Effector CD8-positive, alpha-beta T cell (primary cell): ENCODE measurements around the gene PACSIN2.
"Not testable (repeated sequence)": the region's sequence is repeated elsewhere in the genome, so short reads cannot be mapped to it uniquely, and the experiment has no call there.

Experiments
- DNase-seq: peaks from one replicate; lab custom pipeline; 2025; lab: John Stamatoyannopoulos, UW

The PACSIN2 gene

DNA sequence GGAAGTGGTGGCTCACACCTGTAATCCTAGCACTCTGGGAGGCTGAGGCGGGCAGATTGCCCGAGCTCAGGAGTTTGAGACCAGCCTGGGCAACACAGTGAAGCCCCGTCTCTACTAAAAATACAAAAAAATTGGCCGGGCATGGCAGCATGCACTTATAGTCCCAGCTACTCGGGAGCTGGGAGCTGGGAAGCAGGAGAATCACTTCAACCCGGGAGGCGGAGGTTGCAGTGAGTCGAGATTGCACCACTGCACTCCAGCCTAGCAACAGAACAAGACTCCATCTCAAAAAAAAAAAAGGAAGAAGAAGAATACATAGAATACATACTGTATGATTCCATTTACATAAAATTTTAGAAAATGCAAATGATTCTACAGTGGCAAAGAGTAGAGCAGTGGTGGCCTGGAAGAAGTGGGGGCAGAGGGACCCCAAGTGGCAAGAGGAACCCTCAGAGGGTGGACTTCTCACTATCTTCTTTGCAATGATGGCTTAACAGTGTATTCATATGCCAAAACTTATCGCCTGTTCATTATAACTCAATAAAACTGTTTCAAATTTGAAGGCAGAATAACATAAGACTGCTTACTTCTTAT lies 22.0 kb downstream of the PACSIN2 start:
- DNase-seq: no peak

DNA sequence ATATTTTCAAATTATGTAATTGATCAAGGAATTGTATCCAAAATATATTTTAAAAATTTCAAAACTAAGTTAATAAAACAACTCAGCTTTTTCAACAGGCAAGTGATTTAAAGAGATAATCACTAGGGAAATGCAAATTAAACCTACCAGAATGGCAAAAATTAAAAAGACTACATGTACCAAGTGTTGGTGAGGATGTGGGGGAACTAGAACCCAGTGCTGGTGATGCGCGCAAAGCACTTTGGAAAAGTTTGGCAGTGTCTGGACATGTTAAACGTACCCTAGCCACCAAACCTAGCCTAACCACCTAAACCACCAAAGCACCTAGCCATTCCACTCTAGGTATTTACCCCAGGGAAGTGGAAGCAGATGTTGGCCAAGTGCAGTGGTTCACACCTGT lies 22.9 kb downstream of the PACSIN2 start:
- DNase-seq: no peak

DNA sequence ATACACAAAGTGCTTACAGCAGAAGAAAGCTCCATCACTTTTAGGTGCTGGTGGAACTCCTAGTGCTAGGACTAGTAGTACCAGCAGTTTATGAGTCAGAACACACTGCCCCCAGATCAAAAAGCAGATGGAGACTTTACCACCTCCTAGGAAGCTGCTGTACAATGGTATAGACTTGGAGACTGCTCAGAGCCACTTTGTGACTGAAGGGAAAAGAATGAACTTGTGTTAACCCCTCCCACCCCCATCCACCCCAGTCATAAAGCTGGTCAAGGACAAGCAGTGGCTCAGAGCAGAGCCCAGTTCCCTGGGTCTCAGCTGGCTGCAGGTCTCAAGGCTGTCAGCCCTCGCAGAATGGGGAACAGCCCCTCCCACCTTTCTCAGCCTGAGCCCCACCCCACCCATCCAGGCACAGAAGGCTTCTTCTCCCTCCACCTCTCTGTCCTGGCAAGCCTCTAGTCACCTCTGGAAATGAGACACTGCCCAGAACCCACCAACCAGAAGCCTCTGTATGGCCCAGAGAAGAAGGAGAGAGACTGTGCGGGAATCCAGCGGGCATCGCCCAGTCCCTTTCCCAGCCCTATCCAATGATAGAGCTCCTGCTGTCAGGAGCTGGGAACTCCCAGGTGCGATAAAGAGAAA lies 23.8 kb downstream of the PACSIN2 start:
- no peak for DNase-seq

- no peak for DNase-seq
These were observed 24.7 kb downstream of the PACSIN2 start for GRCh38 chr22:42990131-42990838.

DNA sequence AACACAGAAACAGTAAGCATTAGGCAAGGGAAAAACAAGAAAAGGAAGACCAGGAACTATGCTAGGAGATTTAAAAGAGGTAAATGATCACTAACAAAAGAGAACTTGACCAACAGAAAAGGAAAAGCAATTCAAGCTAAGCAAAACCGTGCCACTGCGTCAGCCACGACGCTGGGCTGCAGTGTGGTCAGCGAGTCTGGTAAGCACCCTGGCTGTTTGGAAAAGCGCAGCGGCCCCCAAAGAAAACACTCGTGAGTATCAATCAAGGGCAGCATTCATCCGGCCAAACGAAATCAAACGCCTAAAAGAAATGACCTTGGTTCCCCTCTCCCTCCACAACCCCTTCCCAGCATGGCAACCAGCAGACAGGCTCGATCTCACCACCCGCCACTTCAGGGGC lies 28.8 kb downstream of the PACSIN2 start:
- no peak for DNase-seq

DNA sequence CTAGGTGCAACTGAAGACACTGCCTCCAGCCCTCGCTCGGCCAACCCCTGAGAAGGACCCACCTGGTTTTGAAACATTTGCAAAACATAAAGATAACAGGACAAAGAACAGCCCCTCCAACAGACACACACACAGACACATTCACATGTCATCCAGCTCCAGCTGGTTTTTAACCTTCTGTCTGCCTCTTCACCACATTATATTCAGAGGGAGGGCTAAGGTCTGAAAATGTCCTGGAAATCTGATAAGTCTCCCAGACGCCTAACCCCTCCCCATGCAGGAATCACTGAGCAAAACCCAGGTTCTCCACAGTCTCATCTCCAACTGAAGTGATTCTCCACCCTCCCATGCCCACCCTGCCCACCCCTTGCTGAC lies 29.4 kb downstream of the PACSIN2 start:
- no peak for DNase-seq

- no peak for DNase-seq
These were observed 30.0 kb downstream of the PACSIN2 start for GRCh38 chr22:42984814-42985530.

GRCh38 chr22:42984397-42984796 lies 30.6 kb downstream of the PACSIN2 start:
- DNase-seq: no peak

- DNase-seq: no peak
These were observed 31.5 kb downstream of the PACSIN2 start for GRCh38 chr22:42983470-42983869.

DNA sequence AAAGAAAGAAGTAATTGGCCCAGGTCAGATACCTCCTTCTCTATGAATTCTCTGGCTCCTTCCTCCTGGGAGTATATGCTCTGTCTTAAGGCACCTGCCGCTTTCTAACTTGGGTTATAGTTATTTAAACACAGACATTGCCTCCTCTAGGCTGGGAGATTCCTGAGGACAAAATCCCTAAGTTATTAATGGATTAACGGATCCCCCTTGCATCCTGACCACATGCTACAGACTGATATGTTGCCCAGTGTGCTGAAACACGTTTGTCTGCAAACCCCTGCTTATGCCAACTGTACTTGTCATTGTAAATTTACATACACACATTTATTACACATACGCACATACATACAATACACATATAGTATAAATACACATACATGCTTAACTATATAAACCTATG lies 35.3 kb downstream of the PACSIN2 start:
- no peak for DNase-seq

- no peak for DNase-seq
These were observed 36.4 kb downstream of the PACSIN2 start for GRCh38 chr22:42978453-42979103.

DNA sequence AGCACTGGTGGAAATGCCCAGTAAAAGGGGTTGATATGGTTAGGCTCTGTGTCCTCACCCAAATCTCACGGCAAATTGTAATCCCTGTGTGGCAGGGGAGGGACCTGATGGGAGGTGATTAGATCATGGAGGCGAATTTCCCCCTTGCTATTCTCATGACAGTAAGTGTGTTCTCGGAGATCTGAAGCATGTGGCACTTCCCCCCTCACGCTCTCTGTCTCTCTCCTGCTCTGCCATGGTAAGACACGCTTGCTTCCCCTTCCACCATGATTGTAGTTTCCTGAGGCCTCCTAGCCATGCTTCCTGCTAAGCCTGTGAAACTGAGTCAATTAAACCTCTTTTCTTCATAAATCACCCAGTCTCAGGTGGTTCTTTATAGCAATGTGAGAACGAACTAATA lies 37.4 kb downstream of the PACSIN2 start:
- no peak for DNase-seq

DNA sequence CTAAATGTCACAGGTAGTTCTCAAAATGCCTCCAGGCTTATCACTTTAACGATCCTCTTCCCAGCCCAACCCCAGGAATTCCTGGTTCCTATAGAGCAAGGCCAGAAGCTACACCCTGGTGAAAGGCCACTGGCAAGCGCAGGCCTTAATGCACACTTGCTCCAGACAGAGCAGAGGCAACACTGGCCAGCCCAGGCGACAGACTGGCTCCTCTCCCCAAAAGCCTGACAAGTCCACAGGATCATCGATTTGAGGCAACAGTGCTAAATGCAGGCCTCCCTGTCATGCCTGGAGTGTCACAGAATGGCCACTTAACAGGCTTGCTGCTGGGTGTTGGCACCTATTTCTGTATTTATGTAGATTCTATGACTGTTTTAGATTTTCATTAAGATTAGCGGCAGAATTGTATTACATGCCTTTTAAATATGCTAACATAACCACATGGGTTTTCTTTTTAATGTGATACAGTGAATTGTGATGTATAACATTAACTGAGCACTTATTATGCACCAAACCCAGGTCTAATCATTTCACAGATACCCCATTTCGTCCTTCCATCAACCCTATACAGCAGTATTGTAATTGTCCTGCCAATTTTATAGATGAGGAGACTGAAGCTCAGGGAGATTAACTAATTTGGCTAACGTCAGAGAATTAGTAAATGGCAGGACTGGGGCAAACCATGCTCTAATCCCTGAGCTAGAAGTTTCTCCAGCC lies 38.6 kb downstream of the PACSIN2 start:
- DNase-seq: no peak

- no peak for DNase-seq
These were observed 40.7 kb downstream of the PACSIN2 start for GRCh38 chr22:42974223-42974622.

- no peak for DNase-seq
These were observed 41.4 kb downstream of the PACSIN2 start for GRCh38 chr22:42973536-42973881.

DNA sequence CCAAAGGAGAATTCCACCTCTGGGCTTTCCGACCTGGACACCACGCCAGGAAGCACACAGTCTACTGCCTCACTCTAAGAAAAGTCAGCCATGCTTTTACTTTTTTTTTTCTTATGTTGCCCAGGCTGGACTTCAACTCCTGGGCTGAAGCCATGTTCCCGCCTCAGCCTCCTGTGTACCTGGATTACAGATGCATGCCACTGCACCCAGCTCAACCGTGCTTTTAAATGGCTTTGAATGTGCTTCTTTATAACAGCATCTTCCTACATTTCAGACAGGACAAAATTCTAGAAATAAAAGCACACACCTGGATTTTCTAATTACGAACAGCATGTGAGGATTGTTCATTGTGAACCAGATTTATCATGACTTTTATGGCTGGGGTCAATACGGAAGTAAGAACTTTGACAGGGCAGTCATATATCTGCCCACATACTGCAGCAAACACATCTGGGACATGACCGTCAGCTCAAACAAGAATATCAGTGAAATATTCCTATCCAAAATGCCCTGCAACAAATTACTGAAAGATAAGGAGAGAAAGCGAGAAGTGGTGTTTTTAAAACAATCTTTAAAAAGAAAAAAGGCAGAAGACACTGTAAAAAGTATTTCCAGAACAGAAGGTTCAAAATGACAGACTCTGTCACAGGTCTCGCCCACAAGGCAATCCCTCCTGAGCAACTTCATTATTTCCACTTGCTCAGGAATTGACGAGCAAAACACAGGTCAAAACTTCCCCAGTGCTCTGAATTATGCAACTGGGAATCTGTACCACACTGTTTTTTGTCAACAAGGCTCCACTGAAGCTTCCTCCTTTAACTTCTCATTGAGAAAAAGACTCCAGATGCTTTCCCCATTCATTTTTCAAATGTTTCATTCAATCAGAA lies 42.1 kb downstream of the PACSIN2 start:
- no peak for DNase-seq

DNA sequence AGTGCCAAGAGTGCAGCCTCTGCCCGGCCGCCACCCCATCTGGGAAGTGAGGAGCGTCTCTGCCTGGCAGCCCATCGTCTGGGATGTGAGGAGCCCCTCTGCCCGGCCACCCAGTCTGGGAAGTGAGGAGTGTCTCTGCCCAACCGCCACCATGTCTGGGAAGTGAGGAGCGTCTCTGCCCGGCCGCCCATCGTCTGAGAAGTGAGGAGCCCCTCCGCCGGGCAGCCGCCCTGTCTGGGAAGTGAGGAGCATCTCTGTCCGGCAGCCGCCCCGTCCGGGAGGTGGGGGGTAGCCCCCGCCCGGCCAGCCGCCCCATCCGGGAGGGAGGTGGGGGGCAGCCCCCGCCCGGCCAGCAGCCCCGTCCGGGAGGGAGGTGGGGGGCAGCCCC lies 43.5 kb downstream of the PACSIN2 start:
- DNase-seq: not testable (repeated sequence)

DNA sequence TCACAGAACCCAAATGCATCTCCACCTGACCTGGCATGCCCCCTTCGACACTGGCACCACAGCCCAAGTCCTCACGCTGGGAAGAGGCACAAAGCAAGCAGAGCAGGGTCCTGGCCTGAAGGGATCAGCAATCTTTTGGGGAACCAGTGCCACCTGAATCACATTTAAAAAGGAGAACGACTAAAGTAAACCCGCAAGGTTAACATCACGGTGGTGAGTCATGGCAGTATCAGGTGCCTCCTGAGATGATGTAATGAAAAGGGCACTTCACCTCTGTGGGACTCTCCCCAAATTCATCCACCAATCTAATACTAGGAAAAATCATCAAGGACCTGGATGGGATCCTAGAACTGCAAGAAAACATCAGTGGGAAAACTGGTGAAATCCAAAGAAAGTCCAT lies 44.9 kb downstream of the PACSIN2 start:
- DNase-seq: no peak

DNA sequence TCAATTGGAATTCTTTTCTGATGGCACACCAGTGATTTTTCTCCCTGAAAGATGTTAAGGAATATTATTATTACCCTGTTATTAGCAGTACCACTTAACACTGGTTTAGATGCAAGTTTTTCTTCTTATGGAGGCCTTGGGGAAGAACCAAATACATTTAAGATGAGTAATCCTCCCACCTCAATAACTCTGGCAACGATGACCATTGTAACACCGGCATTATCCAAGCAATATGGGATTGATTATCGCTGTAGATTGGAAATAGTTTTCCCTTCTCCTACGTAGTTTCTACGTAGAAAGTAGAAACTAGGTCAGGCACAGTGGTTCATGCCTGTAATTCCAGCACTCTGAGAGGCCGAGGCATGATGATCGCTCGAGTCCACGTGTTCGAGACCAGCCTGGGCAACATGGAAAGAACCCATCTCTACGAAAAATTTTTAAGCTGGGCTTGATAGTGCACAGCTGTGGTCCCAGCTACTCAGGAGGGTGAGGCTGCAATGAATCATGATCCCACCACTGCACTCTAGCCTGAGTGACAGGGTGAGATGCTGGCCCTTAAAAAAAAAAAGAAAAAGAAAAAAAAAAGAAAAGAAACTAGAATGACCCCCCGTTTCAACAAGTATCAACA lies 45.5 kb downstream of the PACSIN2 start:
- no peak for DNase-seq

DNA sequence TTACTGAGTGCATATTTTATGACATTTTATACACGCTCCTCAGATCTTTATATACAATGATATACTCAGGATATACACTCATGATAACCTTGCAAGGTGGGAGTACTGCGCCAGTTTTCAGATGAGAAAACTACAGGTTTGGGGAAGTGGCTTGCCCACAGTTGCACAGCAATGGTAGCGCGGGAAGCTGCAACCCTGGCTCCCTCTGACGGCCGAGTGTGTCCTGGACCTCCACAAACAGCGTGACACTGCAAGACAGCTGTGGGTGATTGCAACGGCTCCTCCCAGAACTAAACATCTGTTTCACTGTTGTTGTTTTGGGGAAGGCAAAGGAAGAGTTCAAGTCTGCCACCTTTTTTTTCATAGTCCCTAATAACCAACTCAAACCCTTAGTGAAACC lies 47.0 kb downstream of the PACSIN2 start:
- no peak for DNase-seq
